HepG2 (cell line): ENCODE measurements around the gene NUDT6. TPM values are rescaled to one million over a fixed set of nuclear protein-coding genes. Genes with fewer than 3 reads are reported as not detected.

Experiments
- ATAC-seq: fragments of 200-7000 bp; cut with Tn5 transposase; 3 replicates; pipeline ENCODE4 v1.9.1; 2020; ENCODE audit warnings: mild to moderate bottlenecking, moderate library complexity
- BruUV-seq: library from RNA; stranded (reverse); fragments of 400-500 nt; replicated peaks from 2 replicates; lab custom pipeline; 2021; lab: Mats Ljungman, UMichigan
- CTCF ChIA-PET: fragments of 300-600 bp; formaldehyde crosslinking; extraction: SDS; loops from one replicate; lab custom pipeline; 2021; ENCODE audit warnings: low total read pairs, inconsistent platforms, low intra/inter-chr PET ratio; lab: Yijun Ruan, JAX
- POLR2A ChIA-PET: fragments of 350-600 bp; sonication (Branson Sonifier 250); formaldehyde crosslinking; loops from one replicate; lab custom pipeline; 2020; ENCODE audit warnings: antibody characterized with exemption, inconsistent platforms; lab: Yijun Ruan, JAX
- DNase-seq: peaks from one replicate; pipeline ENCODE4 v3.0.0-alpha.2; 2015; ENCODE audit warnings: low spot score
- FAIRE-seq: peaks from 3 replicates; lab custom pipeline; 2011; peaks lifted over from hg19 to GRCh38; lab: Jason Lieb, UNC
- H2AFZ ChIP-seq: one replicate; pipeline ENCODE4 v1.6.1; 2011; ENCODE audit warnings: low read length, inconsistent platforms
- H3K27ac ChIP-seq: fragments of 300-600 bp; 3 replicates; pipeline ENCODE4 v1.8.0; 2011; ENCODE audit warnings: mixed run types, mild to moderate bottlenecking, mixed read lengths, low read length, inconsistent platforms; ENCODE audit not compliant: insufficient read depth; ENCODE audit errors: extremely low read length
- H3K27me3 ChIP-seq, 2 experiments: fragments of 200-600 bp in 1 of 2; 2 replicates in 1 of 2; 3 replicates in 1 of 2; pipeline versions ENCODE4 v1.6.0 to v1.8.0; 2011; ENCODE audit warnings: low read length in 2 of 2, mild to moderate bottlenecking in 2 of 2, moderate library complexity in 2 of 2, inconsistent platforms in 1 of 2; ENCODE audit not compliant: insufficient read depth in 2 of 2, control insufficient read depth in 1 of 2
- H3K36me3 ChIP-seq, 2 experiments: fragments of 200-600 bp in 1 of 2; replicated peaks in 1 of 2; 2 replicates in 1 of 2; 3 replicates in 1 of 2; pipeline versions ENCODE4 v1.5.1 to v1.8.0; 2011; ENCODE audit warnings: low read length in 2 of 2, inconsistent platforms in 1 of 2; ENCODE audit not compliant: insufficient read depth in 2 of 2, control insufficient read depth in 1 of 2
- H3K4me1 ChIP-seq: 2 replicates; pipeline ENCODE4 v1.5.1; 2012; ENCODE audit warnings: low read length, inconsistent platforms; ENCODE audit not compliant: insufficient read depth
- H3K4me2 ChIP-seq: 2 replicates; pipeline ENCODE4 v1.6.0; 2011; ENCODE audit warnings: low read depth, low read length, inconsistent platforms
- H3K4me3 ChIP-seq, 3 experiments: fragments of 200-600 bp in 1 of 3; sonication (generic), shearing (Covaris generic) in 1 of 3; replicated peaks in 1 of 3; 2 replicates each; pipeline ENCODE4 v1.5.1; 2011 to 2016; ENCODE audit warnings: low read length in 3 of 3, inconsistent platforms in 2 of 3, low read depth in 2 of 3, mild to moderate bottlenecking in 2 of 3, control low read depth in 1 of 3, mixed read lengths in 1 of 3; ENCODE audit not compliant: insufficient read depth in 1 of 3
- H3K79me2 ChIP-seq: one replicate; pipeline ENCODE4 v1.6.1; 2011; ENCODE audit warnings: low read length, inconsistent platforms; ENCODE audit not compliant: insufficient read depth
- H3K9ac ChIP-seq: 2 replicates; pipeline ENCODE4 v1.6.0; 2011; ENCODE audit warnings: mild to moderate bottlenecking, low read depth, low read length, inconsistent platforms; ENCODE audit not compliant: insufficient read depth
- H3K9me3 ChIP-seq: 2 replicates; pipeline ENCODE4 v1.5.1; 2012; ENCODE audit warnings: mild to moderate bottlenecking, low read length
- H4K20me1 ChIP-seq: 2 replicates; pipeline ENCODE4 v1.6.0; 2011; ENCODE audit warnings: inconsistent platforms, mild to moderate bottlenecking, low read length, moderate library complexity; ENCODE audit not compliant: insufficient read depth
- ATF7-NPFF ChIP-seq: sonication (generic); formaldehyde crosslinking; IDR thresholded peaks from 2 replicates; pipeline ENCODE4 v1.8.1; 2023; ENCODE audit warnings: mild to moderate bottlenecking, low read depth, missing genetic modification reagents, moderate library complexity
- HDAC6 ChIP-seq: fragments of 200-600 bp; sonication (generic); IDR thresholded peaks from 2 replicates; pipeline ENCODE4 v1.7.0; 2017; ENCODE audit warnings: mild to moderate bottlenecking, antibody characterized with exemption, low read length, low read depth
- ONECUT2 ChIP-seq: sonication (generic); formaldehyde crosslinking; IDR thresholded peaks from 2 replicates; pipeline ENCODE4 v1.4.0; 2020; ENCODE audit warnings: missing genetic modification reagents
- PRPF4 ChIP-seq: fragments of 200-400 bp; formaldehyde crosslinking; IDR thresholded peaks from 2 replicates; pipeline ENCODE4 v1.6.1; 2016; ENCODE audit warnings: low read length, low read depth; ENCODE audit not compliant: poor library complexity, severe bottlenecking
- REXO4 ChIP-seq: sonication (generic); formaldehyde crosslinking; IDR thresholded peaks from 2 replicates; pipeline ENCODE4 v1.8.0; 2022; ENCODE audit warnings: missing genetic modification reagents, mild to moderate bottlenecking, borderline replicate concordance
- ZFP41 ChIP-seq: sonication (generic); formaldehyde crosslinking; IDR thresholded peaks from 2 replicates; pipeline ENCODE4 v1.4.0; 2020; ENCODE audit warnings: mild to moderate bottlenecking, missing genetic modification reagents, borderline replicate concordance
- ZNF367 ChIP-seq: sonication (generic); formaldehyde crosslinking; IDR thresholded peaks from 2 replicates; pipeline ENCODE4 v1.4.0; 2020; ENCODE audit warnings: missing genetic modification reagents, borderline replicate concordance
- ZNF441 ChIP-seq: sonication (generic); formaldehyde crosslinking; IDR thresholded peaks from 2 replicates; pipeline ENCODE4 v1.7.0; 2021; ENCODE audit warnings: missing genetic modification reagents, borderline replicate concordance
- ZNF563 ChIP-seq: sonication (generic); formaldehyde crosslinking; IDR thresholded peaks from 2 replicates; pipeline ENCODE4 v1.8.0; 2022; ENCODE audit warnings: mild to moderate bottlenecking, moderate library complexity, missing genetic modification reagents
- ZNF616 ChIP-seq: sonication (generic); formaldehyde crosslinking; IDR thresholded peaks from 2 replicates; pipeline ENCODE4 v1.5.0; 2020; ENCODE audit warnings: low read depth, mild to moderate bottlenecking, missing genetic modification reagents
- WGBS: methylation state at CpG from one replicate; pipeline ENCODE4 v1.1.6; 2017; ENCODE audit warnings: low lambda C conversion rate; 5-methylcytosine and 5-hydroxymethylcytosine counted together
- in situ Hi-C: cut with HindIII; loops from 2 replicates; pipeline ENCODE4 v1.10.0; 2017; ENCODE audit warnings: low pct_unique_long_range_greater_than_20kb; ENCODE audit not compliant: extremely low pct_ligation_motif_present
- intact Hi-C: fragments of 100-400 bp; cut with micrococcal nuclease; formaldehyde crosslinking; loops from one replicate; pipeline ENCODE4 v1.10.0; 2022; ENCODE audit not compliant: unreplicated experiment
- polyA plus RNA-seq, 8 experiments: library from polyadenylated mRNA; depleted of rRNA in 3 of 8; stranded (reverse) in 7 of 8; unstranded in 1 of 8; fragments of >200 nt; fragmentation: Illumina TruSeq in 4 of 8; extraction: Trizol in 4 of 8; gene quantifications; 2 replicates each; pipeline versions ENCODE4 v1.2.1 to v1.2.3, GENCODE V29; 2011 to 2016; ENCODE audit warnings: low read depth in 4 of 8, missing spikeins in 1 of 8, mixed read lengths in 1 of 8; ENCODE audit not compliant: insufficient read depth in 1 of 8
- total RNA-seq, 5 experiments: library from RNA; depleted of rRNA; stranded (reverse); fragments of >200 nt; fragmentation: Illumina TruSeq; extraction: Trizol; gene quantifications; 2 replicates each; pipeline ENCODE4 v1.2.3, GENCODE V29; 2016; ENCODE audit warnings: low read depth in 1 of 5
- TF ChIP-seq, protein P1 (sequence below): sonication (generic); formaldehyde crosslinking; IDR thresholded peaks from 2 replicates; pipeline ENCODE4 v1.4.0; 2020; ENCODE audit warnings: missing genetic modification reagents
- TF ChIP-seq, protein P2 (sequence below): sonication (generic); formaldehyde crosslinking; IDR thresholded peaks from 2 replicates; pipeline ENCODE4 v1.4.0; 2020; ENCODE audit warnings: mild to moderate bottlenecking, missing genetic modification reagents
- TF ChIP-seq, protein P3 (sequence below): sonication (generic); formaldehyde crosslinking; IDR thresholded peaks from 2 replicates; pipeline ENCODE4 v1.4.0; 2020; ENCODE audit warnings: mild to moderate bottlenecking, missing genetic modification reagents
- TF ChIP-seq, protein P4 (sequence below): sonication (generic); formaldehyde crosslinking; IDR thresholded peaks from 2 replicates; pipeline ENCODE4 v1.4.0; 2020; ENCODE audit warnings: missing genetic modification reagents, mild to moderate bottlenecking, borderline replicate concordance

The NUDT6 gene
- total and polyA plus RNA-seq, 2 of the 13 experiments (the other 11 are each of a cell fraction or from before 2014, with no cell fraction given) = 4.8 to 8.3 TPM

DNA sequence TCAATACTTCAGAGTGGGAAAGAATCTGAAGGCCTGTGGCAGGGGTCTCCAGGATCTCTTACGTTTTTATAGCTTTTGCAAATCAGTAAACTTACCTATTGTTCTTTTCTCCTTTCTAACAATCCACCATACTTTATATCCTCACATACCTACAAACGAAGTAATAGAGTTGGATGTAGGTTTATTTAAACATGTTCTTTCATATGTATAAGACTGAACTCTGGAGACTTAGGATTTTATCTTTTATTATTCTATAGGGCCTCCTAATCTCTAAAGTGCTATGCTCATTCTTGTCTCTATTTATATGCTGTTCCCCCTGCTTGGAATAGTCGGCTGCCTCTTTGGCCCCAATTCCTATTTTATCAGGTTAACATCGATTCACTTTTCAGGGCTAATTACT, 43.8 kb upstream of the NUDT6 start:
- 94% methylated on average over 4 of the region's 4 CpGs for WGBS
- ATAC-seq (no peak), DNase-seq (no peak), FAIRE-seq (no peak)
- intact Hi-C loops = no loop called here
- no peaks in the 10 kb centered on the region for H4K20me1 ChIP-seq
- peaks cover 0 to 4% of the 10 kb centered on the region in 2 experiments; a peak in 2 of 5 replicates for H3K36me3 ChIP-seq
- no peak overlapping the region for H3K27ac ChIP-seq
- ChIA-PET POLR2A (no interaction called here), CTCF (no interaction called here)
- H3K27me3 ChIP-seq = no peaks in the 10 kb centered on the region
- H3K4me1 ChIP-seq = no peaks in the 10 kb centered on the region
- H3K9me3 ChIP-seq = no peaks in the 10 kb centered on the region
- H3K4me3 ChIP-seq = no peak overlapping the region
- H3K4me2 ChIP-seq = no peak overlapping the region
- BruUV-seq = no TSS peak
- no peak overlapping the region for H3K9ac ChIP-seq
- in situ Hi-C loops = no loop called here
- H2AFZ ChIP-seq = no peak overlapping the region
- no peaks in the 10 kb centered on the region for H3K79me2 ChIP-seq
- TF ChIP-seq ZNF441 (CRISPR knock-in tag) (no peak), HDAC6 (no peak), ZNF563 (CRISPR knock-in tag) (no peak), PRPF4 (no peak), ZFP41 (CRISPR knock-in tag) (no peak), REXO4 (CRISPR knock-in tag) (no peak), ONECUT2 (CRISPR knock-in tag) (no peak), ATF7-NPFF (no peak), ZNF616 (CRISPR knock-in tag) (no peak), ZNF367 (no peak)
- TF ChIP-seq, protein P1, sequence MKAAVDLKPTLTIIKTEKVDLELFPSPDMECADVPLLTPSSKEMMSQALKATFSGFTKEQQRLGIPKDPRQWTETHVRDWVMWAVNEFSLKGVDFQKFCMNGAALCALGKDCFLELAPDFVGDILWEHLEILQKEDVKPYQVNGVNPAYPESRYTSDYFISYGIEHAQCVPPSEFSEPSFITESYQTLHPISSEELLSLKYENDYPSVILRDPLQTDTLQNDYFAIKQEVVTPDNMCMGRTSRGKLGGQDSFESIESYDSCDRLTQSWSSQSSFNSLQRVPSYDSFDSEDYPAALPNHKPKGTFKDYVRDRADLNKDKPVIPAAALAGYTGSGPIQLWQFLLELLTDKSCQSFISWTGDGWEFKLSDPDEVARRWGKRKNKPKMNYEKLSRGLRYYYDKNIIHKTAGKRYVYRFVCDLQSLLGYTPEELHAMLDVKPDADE (CRISPR knock-in tag) = no peak
- TF ChIP-seq, protein P2, sequence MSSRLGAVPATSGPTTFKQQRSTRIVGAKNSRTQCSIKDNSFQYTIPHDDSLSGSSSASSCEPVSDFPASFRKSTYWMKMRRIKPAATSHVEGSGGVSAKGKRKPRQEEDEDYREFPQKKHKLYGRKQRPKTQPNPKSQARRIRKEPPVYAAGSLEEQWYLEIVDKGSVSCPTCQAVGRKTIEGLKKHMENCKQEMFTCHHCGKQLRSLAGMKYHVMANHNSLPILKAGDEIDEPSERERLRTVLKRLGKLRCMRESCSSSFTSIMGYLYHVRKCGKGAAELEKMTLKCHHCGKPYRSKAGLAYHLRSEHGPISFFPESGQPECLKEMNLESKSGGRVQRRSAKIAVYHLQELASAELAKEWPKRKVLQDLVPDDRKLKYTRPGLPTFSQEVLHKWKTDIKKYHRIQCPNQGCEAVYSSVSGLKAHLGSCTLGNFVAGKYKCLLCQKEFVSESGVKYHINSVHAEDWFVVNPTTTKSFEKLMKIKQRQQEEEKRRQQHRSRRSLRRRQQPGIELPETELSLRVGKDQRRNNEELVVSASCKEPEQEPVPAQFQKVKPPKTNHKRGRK (CRISPR knock-in tag) = no peak
- TF ChIP-seq, protein P3, sequence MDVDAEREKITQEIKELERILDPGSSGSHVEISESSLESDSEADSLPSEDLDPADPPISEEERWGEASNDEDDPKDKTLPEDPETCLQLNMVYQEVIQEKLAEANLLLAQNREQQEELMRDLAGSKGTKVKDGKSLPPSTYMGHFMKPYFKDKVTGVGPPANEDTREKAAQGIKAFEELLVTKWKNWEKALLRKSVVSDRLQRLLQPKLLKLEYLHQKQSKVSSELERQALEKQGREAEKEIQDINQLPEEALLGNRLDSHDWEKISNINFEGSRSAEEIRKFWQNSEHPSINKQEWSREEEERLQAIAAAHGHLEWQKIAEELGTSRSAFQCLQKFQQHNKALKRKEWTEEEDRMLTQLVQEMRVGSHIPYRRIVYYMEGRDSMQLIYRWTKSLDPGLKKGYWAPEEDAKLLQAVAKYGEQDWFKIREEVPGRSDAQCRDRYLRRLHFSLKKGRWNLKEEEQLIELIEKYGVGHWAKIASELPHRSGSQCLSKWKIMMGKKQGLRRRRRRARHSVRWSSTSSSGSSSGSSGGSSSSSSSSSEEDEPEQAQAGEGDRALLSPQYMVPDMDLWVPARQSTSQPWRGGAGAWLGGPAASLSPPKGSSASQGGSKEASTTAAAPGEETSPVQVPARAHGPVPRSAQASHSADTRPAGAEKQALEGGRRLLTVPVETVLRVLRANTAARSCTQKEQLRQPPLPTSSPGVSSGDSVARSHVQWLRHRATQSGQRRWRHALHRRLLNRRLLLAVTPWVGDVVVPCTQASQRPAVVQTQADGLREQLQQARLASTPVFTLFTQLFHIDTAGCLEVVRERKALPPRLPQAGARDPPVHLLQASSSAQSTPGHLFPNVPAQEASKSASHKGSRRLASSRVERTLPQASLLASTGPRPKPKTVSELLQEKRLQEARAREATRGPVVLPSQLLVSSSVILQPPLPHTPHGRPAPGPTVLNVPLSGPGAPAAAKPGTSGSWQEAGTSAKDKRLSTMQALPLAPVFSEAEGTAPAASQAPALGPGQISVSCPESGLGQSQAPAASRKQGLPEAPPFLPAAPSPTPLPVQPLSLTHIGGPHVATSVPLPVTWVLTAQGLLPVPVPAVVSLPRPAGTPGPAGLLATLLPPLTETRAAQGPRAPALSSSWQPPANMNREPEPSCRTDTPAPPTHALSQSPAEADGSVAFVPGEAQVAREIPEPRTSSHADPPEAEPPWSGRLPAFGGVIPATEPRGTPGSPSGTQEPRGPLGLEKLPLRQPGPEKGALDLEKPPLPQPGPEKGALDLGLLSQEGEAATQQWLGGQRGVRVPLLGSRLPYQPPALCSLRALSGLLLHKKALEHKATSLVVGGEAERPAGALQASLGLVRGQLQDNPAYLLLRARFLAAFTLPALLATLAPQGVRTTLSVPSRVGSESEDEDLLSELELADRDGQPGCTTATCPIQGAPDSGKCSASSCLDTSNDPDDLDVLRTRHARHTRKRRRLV = no peak
- TF ChIP-seq, protein P4, sequence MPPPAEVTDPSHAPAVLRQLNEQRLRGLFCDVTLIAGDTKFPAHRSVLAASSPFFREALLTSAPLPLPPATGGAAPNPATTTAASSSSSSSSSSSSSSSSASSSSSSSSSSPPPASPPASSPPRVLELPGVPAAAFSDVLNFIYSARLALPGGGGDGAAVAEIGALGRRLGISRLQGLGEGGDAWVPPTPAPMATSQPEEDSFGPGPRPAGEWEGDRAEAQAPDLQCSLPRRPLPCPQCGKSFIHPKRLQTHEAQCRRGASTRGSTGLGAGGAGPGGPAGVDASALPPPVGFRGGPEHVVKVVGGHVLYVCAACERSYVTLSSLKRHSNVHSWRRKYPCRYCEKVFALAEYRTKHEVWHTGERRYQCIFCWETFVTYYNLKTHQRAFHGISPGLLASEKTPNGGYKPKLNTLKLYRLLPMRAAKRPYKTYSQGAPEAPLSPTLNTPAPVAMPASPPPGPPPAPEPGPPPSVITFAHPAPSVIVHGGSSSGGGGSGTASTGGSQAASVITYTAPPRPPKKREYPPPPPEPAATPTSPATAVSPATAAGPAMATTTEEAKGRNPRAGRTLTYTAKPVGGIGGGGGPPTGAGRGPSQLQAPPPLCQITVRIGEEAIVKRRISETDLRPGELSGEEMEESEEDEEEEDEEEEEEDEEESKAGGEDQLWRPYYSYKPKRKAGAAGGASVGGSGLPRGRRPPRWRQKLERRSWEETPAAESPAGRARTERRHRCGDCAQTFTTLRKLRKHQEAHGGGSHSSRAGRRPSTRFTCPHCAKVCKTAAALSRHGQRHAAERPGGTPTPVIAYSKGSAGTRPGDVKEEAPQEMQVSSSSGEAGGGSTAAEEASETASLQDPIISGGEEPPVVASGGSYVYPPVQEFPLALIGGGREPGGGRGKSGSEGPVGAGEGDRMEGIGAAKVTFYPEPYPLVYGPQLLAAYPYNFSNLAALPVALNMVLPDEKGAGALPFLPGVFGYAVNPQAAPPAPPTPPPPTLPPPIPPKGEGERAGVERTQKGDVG (CRISPR knock-in tag) = no peak
